ENCODE data around the gene MCC.

Gene MCC

DNA sequence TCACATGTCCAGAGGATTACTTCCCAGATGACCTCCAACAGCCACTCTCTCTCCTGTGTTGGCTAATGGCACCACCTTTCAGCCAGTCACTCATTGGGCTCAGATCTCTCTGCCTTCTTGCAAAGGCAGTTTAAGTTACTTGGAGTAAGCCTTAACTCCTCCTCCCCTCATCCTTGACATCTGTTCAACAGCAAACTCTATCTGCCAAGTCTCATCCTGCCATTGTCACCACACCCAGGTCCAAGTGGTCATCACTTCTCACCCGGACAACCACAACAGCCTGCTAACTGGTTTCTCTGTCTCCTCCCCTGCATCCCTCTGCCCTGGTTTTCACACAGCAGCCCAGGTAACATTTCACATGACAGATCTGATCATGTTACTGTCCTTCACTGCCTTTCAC is 453.2 kb downstream of the MCC start:
- TF ChIP-seq, protein P1, sequence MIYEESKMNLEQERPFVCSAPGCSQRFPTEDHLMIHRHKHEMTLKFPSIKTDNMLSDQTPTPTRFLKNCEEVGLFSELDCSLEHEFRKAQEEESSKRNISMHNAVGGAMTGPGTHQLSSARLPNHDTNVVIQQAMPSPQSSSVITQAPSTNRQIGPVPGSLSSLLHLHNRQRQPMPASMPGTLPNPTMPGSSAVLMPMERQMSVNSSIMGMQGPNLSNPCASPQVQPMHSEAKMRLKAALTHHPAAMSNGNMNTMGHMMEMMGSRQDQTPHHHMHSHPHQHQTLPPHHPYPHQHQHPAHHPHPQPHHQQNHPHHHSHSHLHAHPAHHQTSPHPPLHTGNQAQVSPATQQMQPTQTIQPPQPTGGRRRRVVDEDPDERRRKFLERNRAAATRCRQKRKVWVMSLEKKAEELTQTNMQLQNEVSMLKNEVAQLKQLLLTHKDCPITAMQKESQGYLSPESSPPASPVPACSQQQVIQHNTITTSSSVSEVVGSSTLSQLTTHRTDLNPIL (CRISPR knock-in tag; IDR thresholded peaks at IDR 0.05; ENCODE audit: low read depth): no peak
- TF ChIP-seq CSDC2 (CRISPR knock-in tag; IDR thresholded peaks at IDR 0.05) (no peak), ZNF565 (CRISPR knock-in tag; conservative IDR thresholded peaks at IDR 0.05; ENCODE audit: low read depth) (no peak), ZFP3 (CRISPR knock-in tag; IDR thresholded peaks at IDR 0.05) (no peak), ZFP30 (CRISPR knock-in tag; IDR thresholded peaks at IDR 0.05) (no peak), RARB (CRISPR knock-in tag; IDR thresholded peaks at IDR 0.05) (no peak), BACH2 (CRISPR knock-in tag; IDR thresholded peaks at IDR 0.05; ENCODE audit: borderline replicate concordance) (no peak)

DNA sequence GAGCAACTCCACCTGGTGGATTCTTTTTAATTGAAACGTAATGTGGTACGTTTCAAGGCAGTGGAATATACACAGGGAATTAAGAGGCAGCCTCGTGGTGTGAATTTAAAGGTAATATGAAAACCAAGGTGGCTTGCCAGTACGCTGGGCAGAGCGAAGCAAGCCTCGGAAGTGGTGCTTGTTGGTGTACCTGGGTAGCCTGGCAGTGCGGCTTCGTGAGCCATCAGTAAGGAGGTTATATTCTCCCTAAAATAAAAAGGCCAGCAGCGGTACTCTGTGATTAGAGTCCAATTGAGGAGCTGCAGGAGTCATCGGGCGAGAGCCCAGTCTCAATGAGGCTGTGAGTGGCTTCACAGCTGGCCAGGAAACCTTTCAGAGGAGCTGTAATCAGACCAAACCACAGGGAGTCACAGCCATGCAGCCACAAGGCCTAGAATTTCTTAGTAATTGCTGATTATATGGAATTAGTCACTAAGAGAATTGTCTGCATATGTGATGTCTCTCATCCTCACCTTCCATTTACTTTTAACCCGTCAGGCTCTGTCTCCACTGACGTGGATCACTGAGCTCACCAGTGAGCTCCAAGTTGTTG is 454.0 kb downstream of the MCC start:
- ATAC-seq: no peak; the same call in 2 of the 3 replicates
- TF ChIP-seq CSDC2 (CRISPR knock-in tag; IDR thresholded peaks at IDR 0.05) (no peak), TCF4 (CRISPR knock-in tag; IDR thresholded peaks at IDR 0.05; ENCODE audit: borderline replicate concordance) (no peak), ZNF565 (CRISPR knock-in tag; conservative IDR thresholded peaks at IDR 0.05; ENCODE audit: low read depth) (no peak), BACH2 (CRISPR knock-in tag; IDR thresholded peaks at IDR 0.05; ENCODE audit: borderline replicate concordance) (no peak), ARNTL (CRISPR knock-in tag; IDR thresholded peaks at IDR 0.05; ENCODE audit: borderline replicate concordance, low read depth) (no peak), ZNF70 (CRISPR knock-in tag; IDR thresholded peaks at IDR 0.05) (no peak), ESRRG (CRISPR knock-in tag; IDR thresholded peaks at IDR 0.05) (no peak), SNAI2 (CRISPR knock-in tag; IDR thresholded peaks at IDR 0.05) (no peak), PPARA (CRISPR knock-in tag; IDR thresholded peaks at IDR 0.05; ENCODE audit: borderline replicate concordance) (no peak), OSR1 (CRISPR knock-in tag; IDR thresholded peaks at IDR 0.05) (no peak), ZFP30 (CRISPR knock-in tag; IDR thresholded peaks at IDR 0.05) (no peak), ZFP3 (CRISPR knock-in tag; IDR thresholded peaks at IDR 0.05) (no peak), ZNF8 (CRISPR knock-in tag; IDR thresholded peaks at IDR 0.05) (no peak), GLIS3 (CRISPR knock-in tag; IDR thresholded peaks at IDR 0.05) (no peak), ZC3H10 (CRISPR knock-in tag; IDR thresholded peaks at IDR 0.05) (no peak)
- TF ChIP-seq, protein P2, sequence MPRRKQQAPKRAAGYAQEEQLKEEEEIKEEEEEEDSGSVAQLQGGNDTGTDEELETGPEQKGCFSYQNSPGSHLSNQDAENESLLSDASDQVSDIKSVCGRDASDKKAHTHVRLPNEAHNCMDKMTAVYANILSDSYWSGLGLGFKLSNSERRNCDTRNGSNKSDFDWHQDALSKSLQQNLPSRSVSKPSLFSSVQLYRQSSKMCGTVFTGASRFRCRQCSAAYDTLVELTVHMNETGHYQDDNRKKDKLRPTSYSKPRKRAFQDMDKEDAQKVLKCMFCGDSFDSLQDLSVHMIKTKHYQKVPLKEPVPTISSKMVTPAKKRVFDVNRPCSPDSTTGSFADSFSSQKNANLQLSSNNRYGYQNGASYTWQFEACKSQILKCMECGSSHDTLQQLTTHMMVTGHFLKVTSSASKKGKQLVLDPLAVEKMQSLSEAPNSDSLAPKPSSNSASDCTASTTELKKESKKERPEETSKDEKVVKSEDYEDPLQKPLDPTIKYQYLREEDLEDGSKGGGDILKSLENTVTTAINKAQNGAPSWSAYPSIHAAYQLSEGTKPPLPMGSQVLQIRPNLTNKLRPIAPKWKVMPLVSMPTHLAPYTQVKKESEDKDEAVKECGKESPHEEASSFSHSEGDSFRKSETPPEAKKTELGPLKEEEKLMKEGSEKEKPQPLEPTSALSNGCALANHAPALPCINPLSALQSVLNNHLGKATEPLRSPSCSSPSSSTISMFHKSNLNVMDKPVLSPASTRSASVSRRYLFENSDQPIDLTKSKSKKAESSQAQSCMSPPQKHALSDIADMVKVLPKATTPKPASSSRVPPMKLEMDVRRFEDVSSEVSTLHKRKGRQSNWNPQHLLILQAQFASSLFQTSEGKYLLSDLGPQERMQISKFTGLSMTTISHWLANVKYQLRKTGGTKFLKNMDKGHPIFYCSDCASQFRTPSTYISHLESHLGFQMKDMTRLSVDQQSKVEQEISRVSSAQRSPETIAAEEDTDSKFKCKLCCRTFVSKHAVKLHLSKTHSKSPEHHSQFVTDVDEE (CRISPR knock-in tag; IDR thresholded peaks at IDR 0.05): no peak
- TF ChIP-seq, protein P3, sequence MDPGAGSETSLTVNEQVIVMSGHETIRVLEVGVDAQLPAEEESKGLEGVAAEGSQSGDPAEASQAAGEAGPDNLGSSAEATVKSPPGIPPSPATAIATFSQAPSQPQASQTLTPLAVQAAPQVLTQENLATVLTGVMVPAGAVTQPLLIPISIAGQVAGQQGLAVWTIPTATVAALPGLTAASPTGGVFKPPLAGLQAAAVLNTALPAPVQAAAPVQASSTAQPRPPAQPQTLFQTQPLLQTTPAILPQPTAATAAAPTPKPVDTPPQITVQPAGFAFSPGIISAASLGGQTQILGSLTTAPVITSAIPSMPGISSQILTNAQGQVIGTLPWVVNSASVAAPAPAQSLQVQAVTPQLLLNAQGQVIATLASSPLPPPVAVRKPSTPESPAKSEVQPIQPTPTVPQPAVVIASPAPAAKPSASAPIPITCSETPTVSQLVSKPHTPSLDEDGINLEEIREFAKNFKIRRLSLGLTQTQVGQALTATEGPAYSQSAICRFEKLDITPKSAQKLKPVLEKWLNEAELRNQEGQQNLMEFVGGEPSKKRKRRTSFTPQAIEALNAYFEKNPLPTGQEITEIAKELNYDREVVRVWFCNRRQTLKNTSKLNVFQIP (CRISPR knock-in tag; IDR thresholded peaks at IDR 0.05; ENCODE audit: borderline replicate concordance, low read depth): no peak

More for the DNA sequence above, 453.2 kb downstream of the MCC start:
- ATAC-seq: no peak

DNA sequence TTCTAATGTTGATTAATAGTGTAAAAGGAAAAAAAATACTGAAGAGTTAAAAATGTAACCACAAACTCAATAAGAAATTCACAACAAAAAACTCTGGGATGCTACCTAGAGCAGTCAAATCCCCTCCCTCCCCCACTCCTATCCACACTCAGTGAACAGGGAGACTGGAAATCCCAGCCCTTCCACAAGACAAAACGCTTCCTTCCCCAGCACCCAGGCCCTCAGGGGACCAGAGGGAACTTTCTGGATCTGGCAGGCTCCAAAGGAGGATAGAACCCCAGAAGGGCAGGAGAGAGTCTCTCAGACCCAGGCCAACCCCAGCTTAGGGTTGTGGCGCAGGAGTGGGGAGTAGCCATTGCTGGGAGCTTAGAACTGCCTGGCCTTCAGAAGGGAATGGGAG is 456.7 kb downstream of the MCC start:
- no peak for TF ChIP-seq ZC3H10 (CRISPR knock-in tag; IDR thresholded peaks at IDR 0.05)
- TF ChIP-seq, protein P4, sequence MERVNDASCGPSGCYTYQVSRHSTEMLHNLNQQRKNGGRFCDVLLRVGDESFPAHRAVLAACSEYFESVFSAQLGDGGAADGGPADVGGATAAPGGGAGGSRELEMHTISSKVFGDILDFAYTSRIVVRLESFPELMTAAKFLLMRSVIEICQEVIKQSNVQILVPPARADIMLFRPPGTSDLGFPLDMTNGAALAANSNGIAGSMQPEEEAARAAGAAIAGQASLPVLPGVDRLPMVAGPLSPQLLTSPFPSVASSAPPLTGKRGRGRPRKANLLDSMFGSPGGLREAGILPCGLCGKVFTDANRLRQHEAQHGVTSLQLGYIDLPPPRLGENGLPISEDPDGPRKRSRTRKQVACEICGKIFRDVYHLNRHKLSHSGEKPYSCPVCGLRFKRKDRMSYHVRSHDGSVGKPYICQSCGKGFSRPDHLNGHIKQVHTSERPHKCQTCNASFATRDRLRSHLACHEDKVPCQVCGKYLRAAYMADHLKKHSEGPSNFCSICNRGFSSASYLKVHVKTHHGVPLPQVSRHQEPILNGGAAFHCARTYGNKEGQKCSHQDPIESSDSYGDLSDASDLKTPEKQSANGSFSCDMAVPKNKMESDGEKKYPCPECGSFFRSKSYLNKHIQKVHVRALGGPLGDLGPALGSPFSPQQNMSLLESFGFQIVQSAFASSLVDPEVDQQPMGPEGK (CRISPR knock-in tag; IDR thresholded peaks at IDR 0.05; ENCODE audit: borderline replicate concordance): no peak
- TF ChIP-seq ZFP30 (CRISPR knock-in tag; IDR thresholded peaks at IDR 0.05): no peak
- TF ChIP-seq ZNF8 (CRISPR knock-in tag; IDR thresholded peaks at IDR 0.05): no peak
- no peak for TF ChIP-seq PPARA (CRISPR knock-in tag; IDR thresholded peaks at IDR 0.05; ENCODE audit: borderline replicate concordance)
- no peak for TF ChIP-seq OSR1 (CRISPR knock-in tag; IDR thresholded peaks at IDR 0.05)
- TF ChIP-seq, protein P3 (CRISPR knock-in tag; IDR thresholded peaks at IDR 0.05; ENCODE audit: borderline replicate concordance, low read depth): no peak
- TF ChIP-seq CSDC2 (CRISPR knock-in tag; IDR thresholded peaks at IDR 0.05): no peak
- ATAC-seq: no peak
